Hepatocyte (in vitro differentiated cells): ENCODE results near the gene DMBT1.

ENCODE experiments used
- CTCF ChIP-seq: fragments of 200-600 bp; sonication (generic); IDR thresholded peaks from 2 replicates; pipeline ENCODE4 v1.5.1; 2016; ENCODE audit warnings: antibody characterized with exemption, mild to moderate bottlenecking; ENCODE audit not compliant: poor library complexity
- EZH2 ChIP-seq: fragments of 200-600 bp; sonication (generic); IDR thresholded peaks from 2 replicates; pipeline ENCODE4 v1.6.1; 2016; ENCODE audit warnings: antibody characterized with exemption, mild to moderate bottlenecking, borderline replicate concordance
- EZH2phosphoT487 ChIP-seq: fragments of 200-600 bp; sonication (generic); IDR thresholded peaks from one replicate; pipeline ENCODE4 v1.6.1; 2018; ENCODE audit warnings: antibody characterized with exemption, mild to moderate bottlenecking, low read depth, moderate library complexity; ENCODE audit not compliant: unreplicated experiment, severe bottlenecking

- TF ChIP-seq CTCF (no peak), EZH2 (no peak), EZH2phosphoT487 (no peak)
Observed at GRCh38 chr10:122592161-122592560, 31.6 kb downstream of the DMBT1 start.
